IMR-90 (cell line): ENCODE measurements around the gene CNPY3.

Experiments
- CEBPB ChIP-seq: IDR thresholded peaks from 2 replicates; pipeline ENCODE4 v1.6.1; 2012; ENCODE audit warnings: low read depth, low read length, improper control_type of control experiment
- CHD1 ChIP-seq: IDR thresholded peaks from 2 replicates; pipeline ENCODE4 v1.6.1; 2012; ENCODE audit warnings: low read depth, low read length, improper control_type of control experiment
- POLR2A ChIP-seq: IDR thresholded peaks from 2 replicates; pipeline ENCODE4 v1.6.1; 2012; ENCODE audit warnings: mild to moderate bottlenecking, low read depth, low read length
- RAD21 ChIP-seq: IDR thresholded peaks from 2 replicates; pipeline ENCODE4 v1.6.1; 2012; ENCODE audit warnings: low read length, improper control_type of control experiment
- RCOR1 ChIP-seq: IDR thresholded peaks from 2 replicates; pipeline ENCODE4 v1.6.1; 2012; ENCODE audit warnings: mild to moderate bottlenecking, low read length, improper control_type of control experiment; ENCODE audit not compliant: insufficient replicate concordance
- SMC3 ChIP-seq: fragments of 150-350 bp; IDR thresholded peaks from 2 replicates; pipeline ENCODE4 v1.6.1; 2016; ENCODE audit warnings: low read depth, mild to moderate bottlenecking, antibody characterized with exemption, low read length, moderate library complexity
- TF ChIP-seq, protein P1 (sequence below): conservative IDR thresholded peaks from 2 replicates; pipeline ENCODE4 v1.5.1; 2012; ENCODE audit warnings: mild to moderate bottlenecking, low read depth, low read length, improper control_type of control experiment

DNA sequence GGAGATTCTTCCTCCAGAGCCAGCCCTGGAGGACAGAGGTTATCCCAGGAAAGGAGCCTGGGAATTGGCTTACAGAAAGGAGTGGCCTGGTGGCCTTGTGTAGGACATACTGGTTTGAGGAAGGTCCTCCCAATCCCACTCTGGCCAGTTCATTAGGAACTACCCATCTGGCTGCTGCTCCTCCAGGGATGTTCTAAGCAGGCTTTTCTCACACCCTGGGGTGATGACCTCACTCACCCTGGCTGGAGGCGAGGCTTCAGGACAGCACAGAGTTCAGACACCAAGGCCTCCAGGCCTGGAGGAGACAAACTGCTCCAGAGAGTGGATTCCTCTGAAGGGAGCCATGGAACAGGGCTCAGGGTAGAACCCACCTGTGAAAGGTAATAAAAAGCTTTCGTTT lies 40.2 kb downstream of the CNPY3 start:
- TF ChIP-seq POLR2A, result no peak
- TF ChIP-seq CHD1, result no peak
- TF ChIP-seq, protein P1, sequence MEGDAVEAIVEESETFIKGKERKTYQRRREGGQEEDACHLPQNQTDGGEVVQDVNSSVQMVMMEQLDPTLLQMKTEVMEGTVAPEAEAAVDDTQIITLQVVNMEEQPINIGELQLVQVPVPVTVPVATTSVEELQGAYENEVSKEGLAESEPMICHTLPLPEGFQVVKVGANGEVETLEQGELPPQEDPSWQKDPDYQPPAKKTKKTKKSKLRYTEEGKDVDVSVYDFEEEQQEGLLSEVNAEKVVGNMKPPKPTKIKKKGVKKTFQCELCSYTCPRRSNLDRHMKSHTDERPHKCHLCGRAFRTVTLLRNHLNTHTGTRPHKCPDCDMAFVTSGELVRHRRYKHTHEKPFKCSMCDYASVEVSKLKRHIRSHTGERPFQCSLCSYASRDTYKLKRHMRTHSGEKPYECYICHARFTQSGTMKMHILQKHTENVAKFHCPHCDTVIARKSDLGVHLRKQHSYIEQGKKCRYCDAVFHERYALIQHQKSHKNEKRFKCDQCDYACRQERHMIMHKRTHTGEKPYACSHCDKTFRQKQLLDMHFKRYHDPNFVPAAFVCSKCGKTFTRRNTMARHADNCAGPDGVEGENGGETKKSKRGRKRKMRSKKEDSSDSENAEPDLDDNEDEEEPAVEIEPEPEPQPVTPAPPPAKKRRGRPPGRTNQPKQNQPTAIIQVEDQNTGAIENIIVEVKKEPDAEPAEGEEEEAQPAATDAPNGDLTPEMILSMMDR, result no peak
- no peak for TF ChIP-seq RAD21
- no peak for TF ChIP-seq SMC3
- no peak for TF ChIP-seq RCOR1
- no peak for TF ChIP-seq CEBPB
